Parathyroid adenoma (tissue), 2 donors: ENCODE data around the gene FIBP.
A peak's percentile ranks its signal among the peaks of the same experiment; 100 is the strongest.

Experiments used
- H2AFZ ChIP-seq: fragments of 300-600 bp; sonication (generic); one replicate; pipeline ENCODE4 v1.7.0; 2017; ENCODE audit warnings: antibody characterized with exemption, mild to moderate bottlenecking
- H3K27ac ChIP-seq: fragments of 300-600 bp; sonication (generic); one replicate; pipeline ENCODE4 v1.7.0; 2017
- H3K27me3 ChIP-seq: fragments of 300-600 bp; sonication (generic); one replicate; pipeline ENCODE4 v1.7.0; 2017; ENCODE audit warnings: low read length; ENCODE audit not compliant: control insufficient read depth, insufficient read depth
- H3K36me3 ChIP-seq: fragments of 300-600 bp; sonication (generic); one replicate; pipeline ENCODE4 v1.7.0; 2017; ENCODE audit warnings: low read length; ENCODE audit not compliant: control insufficient read depth, insufficient read depth
- H3K4me1 ChIP-seq: fragments of 300-600 bp; sonication (generic); one replicate; pipeline ENCODE4 v1.7.0; 2017; ENCODE audit warnings: control low read depth
- H3K4me2 ChIP-seq: fragments of 300-600 bp; sonication (generic); one replicate; pipeline ENCODE4 v1.7.0; 2017; ENCODE audit warnings: low read length
- H3K4me3 ChIP-seq: fragments of 300-600 bp; sonication (generic); one replicate; pipeline ENCODE4 v1.7.0; 2017; ENCODE audit warnings: low read depth, low read length
- H3K79me2 ChIP-seq: fragments of 300-600 bp; sonication (generic); one replicate; pipeline ENCODE4 v1.7.0; 2017; ENCODE audit warnings: control low read depth
- H3K9ac ChIP-seq: fragments of 300-600 bp; sonication (generic); one replicate; pipeline ENCODE4 v1.7.0; 2017; ENCODE audit warnings: mild to moderate bottlenecking
- H3K9me3 ChIP-seq: fragments of 300-600 bp; sonication (generic); one replicate; pipeline ENCODE4 v1.7.0; 2017; ENCODE audit warnings: low read length; ENCODE audit not compliant: control insufficient read depth
- TF ChIP-seq, protein P1 (sequence below): fragments of 300-600 bp; sonication (generic); IDR thresholded peaks from one replicate; pipeline ENCODE4 v1.7.0; 2017; ENCODE audit warnings: antibody characterized with exemption, mild to moderate bottlenecking
- donor health status: primary hyperparathyroidism.

The FIBP gene

DNA sequence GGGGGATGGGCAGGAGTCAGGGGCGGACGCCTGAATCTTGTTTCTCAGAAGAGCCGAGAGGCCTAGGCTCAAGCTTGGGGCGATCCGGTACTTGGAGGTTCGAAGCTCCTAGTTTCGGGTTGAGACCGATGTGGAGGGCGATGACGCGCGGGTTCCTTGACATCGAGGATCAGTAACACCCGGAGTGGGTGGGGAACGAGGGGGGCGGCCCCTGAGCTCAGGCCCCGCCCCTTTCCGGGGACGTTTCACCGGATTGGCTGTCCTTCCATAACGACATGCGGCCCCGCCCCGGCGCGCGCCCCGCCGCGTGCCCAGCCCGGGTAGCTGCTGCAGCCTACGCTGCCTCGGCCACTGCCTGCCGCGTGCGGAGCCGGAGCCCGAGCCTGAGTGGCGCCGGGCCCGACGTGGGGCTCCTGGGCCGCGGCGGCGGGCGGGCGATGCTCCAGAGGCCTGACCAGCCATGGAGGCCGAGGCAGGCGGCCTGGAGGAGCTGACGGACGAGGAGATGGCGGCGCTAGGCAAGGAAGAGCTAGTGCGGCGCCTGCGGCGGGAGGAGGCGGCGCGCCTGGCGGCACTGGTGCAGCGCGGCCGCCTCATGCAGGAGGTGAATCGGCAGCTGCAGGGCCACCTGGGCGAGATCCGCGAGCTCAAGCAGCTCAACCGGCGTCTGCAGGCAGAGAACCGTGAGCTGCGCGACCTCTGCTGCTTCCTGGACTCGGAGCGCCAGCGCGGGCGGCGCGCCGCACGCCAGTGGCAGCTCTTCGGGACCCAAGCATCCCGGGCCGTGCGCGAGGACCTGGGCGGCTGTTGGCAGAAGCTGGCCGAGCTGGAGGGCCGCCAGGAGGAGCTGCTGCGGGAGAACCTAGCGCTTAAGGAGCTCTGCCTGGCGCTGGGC, 2.3 kb upstream of the FIBP start, which contains the start of gene CCDC85B:
Gene CCDC85B (plus strand): TSS at position 350 of the 895 bp plus-strand sequence. CDS start 111 bp downstream, at position 461.
- H2AFZ ChIP-seq: peak within 1 kb of the TSS; percentile 88
- peaks cover 8% of the 10 kb centered on the region for H3K4me1 ChIP-seq
- no peaks in the 10 kb centered on the region for H3K9me3 ChIP-seq
- H3K9ac ChIP-seq: no peak within 1 kb of the TSS
- H3K27ac ChIP-seq: peak within 1 kb of the TSS; percentile 87
- TF ChIP-seq, protein P1, sequence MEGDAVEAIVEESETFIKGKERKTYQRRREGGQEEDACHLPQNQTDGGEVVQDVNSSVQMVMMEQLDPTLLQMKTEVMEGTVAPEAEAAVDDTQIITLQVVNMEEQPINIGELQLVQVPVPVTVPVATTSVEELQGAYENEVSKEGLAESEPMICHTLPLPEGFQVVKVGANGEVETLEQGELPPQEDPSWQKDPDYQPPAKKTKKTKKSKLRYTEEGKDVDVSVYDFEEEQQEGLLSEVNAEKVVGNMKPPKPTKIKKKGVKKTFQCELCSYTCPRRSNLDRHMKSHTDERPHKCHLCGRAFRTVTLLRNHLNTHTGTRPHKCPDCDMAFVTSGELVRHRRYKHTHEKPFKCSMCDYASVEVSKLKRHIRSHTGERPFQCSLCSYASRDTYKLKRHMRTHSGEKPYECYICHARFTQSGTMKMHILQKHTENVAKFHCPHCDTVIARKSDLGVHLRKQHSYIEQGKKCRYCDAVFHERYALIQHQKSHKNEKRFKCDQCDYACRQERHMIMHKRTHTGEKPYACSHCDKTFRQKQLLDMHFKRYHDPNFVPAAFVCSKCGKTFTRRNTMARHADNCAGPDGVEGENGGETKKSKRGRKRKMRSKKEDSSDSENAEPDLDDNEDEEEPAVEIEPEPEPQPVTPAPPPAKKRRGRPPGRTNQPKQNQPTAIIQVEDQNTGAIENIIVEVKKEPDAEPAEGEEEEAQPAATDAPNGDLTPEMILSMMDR: no peak
- H3K4me3 ChIP-seq: peak within 1 kb of the TSS; percentile 68
- H3K36me3 ChIP-seq: no peaks in the 10 kb centered on the region
- H3K4me2 ChIP-seq: peak within 1 kb of the TSS; percentile 82
- no peaks in the 10 kb centered on the region for H3K79me2 ChIP-seq
- no peaks in the 10 kb centered on the region for H3K27me3 ChIP-seq

GRCh38 chr11:65887723-65888162, 528 bp downstream of the FIBP start:
- Histone ChIP-seq H3K79me2 (no peaks in the 10 kb centered on the region), H3K4me1 (peaks cover 8% of the 10 kb centered on the region), H3K4me3 (peak overlapping the region; percentile 77), H3K36me3 (no peaks in the 10 kb centered on the region), H3K4me2 (peak overlapping the region; percentile 70), H2AFZ (peak overlapping the region; percentile 76), H3K27me3 (no peaks in the 10 kb centered on the region), H3K9me3 (no peaks in the 10 kb centered on the region), H3K9ac (no peak overlapping the region), H3K27ac (peak overlapping the region; percentile 87)
- TF ChIP-seq, protein P1: no peak

DNA sequence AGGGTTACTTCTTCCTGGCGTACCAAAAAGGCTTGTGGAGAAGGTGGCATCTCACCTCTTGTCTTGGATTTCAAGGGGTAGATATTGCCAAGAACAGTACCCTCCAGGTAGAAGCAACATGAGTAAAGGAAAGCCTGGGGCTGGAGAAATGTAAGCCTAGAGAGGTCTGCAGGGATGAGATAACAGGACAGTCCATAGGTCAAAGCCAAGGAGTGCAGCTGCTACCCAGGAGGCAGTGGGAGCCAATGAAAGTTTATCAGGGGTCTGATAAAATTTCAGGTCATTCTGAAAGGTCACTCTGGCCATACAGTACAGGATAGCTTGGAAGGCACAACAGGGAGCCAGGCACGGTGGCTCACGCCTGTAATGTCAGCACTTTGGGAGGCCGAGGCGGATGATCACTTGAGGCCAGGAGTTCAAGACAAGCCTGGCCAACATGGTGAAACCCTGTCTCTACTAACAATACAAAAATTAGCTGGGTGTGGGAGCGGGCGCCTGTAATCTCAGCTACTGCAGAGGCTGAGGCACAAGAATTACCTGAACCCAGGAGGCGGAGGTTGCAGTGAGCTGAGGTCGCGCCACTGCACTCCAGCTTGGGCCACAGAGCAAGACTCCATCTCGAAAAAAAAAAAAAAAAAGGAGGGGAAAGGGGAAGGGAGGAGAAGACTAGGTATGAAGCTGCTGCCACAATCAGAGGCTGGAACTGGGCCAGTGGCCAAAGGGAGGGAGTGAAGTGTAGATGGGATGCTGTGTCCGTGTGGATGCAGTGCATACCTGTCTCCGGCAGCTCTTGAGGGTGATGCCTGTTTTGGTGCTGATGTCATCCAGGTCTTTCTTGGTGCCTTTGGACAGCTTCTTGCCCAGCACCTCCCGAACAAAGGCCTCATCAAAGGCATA, 1.2 kb downstream of the FIBP start:
- Histone ChIP-seq H3K4me2 (peak overlapping the region; percentile 70), H2AFZ (no peak overlapping the region), H3K4me3 (peak overlapping the region; percentile 77), H3K27ac (peak overlapping the region; percentile 87), H3K36me3 (no peaks in the 10 kb centered on the region), H3K4me1 (peaks cover 8% of the 10 kb centered on the region), H3K27me3 (no peaks in the 10 kb centered on the region), H3K79me2 (no peaks in the 10 kb centered on the region), H3K9ac (no peak overlapping the region), H3K9me3 (no peaks in the 10 kb centered on the region)
- TF ChIP-seq, protein P1: no peak

- no peaks in the 10 kb centered on the region for H3K9me3 ChIP-seq
- H3K79me2 ChIP-seq: no peaks in the 10 kb centered on the region
- no peak overlapping the region for H3K9ac ChIP-seq
- no peak overlapping the region for H3K27ac ChIP-seq
- no peak overlapping the region for H2AFZ ChIP-seq
- H3K36me3 ChIP-seq: no peaks in the 10 kb centered on the region
- TF ChIP-seq, protein P1: no peak
- H3K27me3 ChIP-seq: no peaks in the 10 kb centered on the region
- no peak overlapping the region for H3K4me3 ChIP-seq
- no peak overlapping the region for H3K4me2 ChIP-seq
- peaks cover 8% of the 10 kb centered on the region for H3K4me1 ChIP-seq
Measured at GRCh38 chr11:65885808-65886536, 2.3 kb downstream of the FIBP start.
